ENCODE data around the gene WASL.

Gene WASL

GRCh38 chr7:123715198-123715597 is 33.6 kb downstream of the WASL start:
- DNase-seq: no peak
- TF ChIP-seq GATA1 (IDR thresholded peaks at IDR 0.05; ENCODE audit: low read depth, low read length) (no peak), POLR2A (IDR thresholded peaks at IDR 0.05; ENCODE audit: low read length) (no peak)

- TF ChIP-seq POLR2A (IDR thresholded peaks at IDR 0.05; ENCODE audit: low read length) (no peak), GATA1 (IDR thresholded peaks at IDR 0.05; ENCODE audit: low read depth, low read length) (no peak)
- DNase-seq: no peak
Observed at GRCh38 chr7:123714296-123715080, 34.3 kb downstream of the WASL start.

- no peak for TF ChIP-seq POLR2A (IDR thresholded peaks at IDR 0.05; ENCODE audit: low read length)
- TF ChIP-seq GATA1 (IDR thresholded peaks at IDR 0.05; ENCODE audit: low read depth, low read length): no peak
- no peak for DNase-seq
Observed at GRCh38 chr7:123712619-123713018, 36.2 kb downstream of the WASL start.

DNA sequence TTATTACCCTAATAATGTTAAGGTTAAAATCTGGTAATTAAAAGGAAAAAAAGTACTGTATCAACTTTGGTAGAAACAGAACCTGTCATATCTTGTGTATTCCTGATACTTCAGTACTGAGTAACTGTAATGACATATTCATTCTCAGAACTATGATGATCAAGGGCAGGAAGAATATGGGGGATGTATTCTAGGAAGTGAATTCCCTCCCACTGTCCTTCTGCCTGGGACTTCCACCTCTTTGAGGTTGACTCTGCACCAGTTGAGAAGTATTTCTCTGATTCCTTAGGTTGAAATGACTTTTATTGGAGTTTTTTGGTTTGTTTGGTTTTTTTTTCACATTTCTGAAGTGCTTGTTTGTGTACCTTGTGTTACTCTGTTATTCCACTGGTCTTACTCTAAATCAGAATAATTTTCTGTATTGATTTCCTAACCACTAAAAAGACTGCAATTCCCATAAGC is 36.9 kb downstream of the WASL start:
- no peak for DNase-seq
- TF ChIP-seq POLR2A (IDR thresholded peaks at IDR 0.05; ENCODE audit: low read length) (no peak), GATA1 (IDR thresholded peaks at IDR 0.05; ENCODE audit: low read depth, low read length) (no peak)

DNA sequence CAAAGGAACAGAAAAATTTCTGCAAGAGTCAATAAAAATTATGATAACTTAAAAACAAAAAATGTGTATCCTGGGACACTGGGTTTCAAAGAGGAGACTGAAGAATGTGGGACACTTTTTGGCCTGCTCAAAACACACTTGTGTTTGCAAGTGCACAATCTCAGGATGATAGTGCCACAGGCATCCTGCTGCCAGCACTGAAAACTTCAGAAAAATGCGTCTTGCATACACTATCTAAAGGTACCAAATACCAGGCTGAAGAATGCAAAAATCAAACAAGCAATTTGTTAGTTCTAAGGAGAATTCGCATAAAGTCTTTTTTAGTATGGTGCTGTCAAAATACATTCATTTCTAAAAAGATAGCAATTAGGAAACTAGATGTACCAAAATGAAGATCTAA is 38.1 kb downstream of the WASL start:
- TF ChIP-seq POLR2A (IDR thresholded peaks at IDR 0.05; ENCODE audit: low read length) (no peak), GATA1 (IDR thresholded peaks at IDR 0.05; ENCODE audit: low read depth, low read length) (no peak)
- DNase-seq: no peak

DNA sequence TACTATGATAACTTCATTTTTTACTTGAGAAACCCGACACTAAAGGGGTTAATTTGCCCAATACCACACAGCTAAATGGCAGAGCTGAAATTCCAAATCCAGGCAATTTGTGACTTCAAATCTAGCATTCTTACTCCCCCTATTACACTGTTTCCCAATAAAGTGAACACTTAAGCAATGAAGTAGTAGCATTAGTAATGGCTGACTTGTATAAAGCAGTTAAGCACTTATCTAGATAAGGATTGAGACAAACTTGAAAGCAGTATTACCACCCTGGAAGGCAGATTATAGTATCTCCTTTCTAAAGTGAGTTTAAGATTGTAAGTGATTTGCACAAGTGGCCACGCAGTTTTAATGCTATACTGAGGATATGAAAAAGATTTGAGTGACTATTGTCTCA is 39.3 kb downstream of the WASL start:
- TF ChIP-seq POLR2A (IDR thresholded peaks at IDR 0.05; ENCODE audit: low read length): no peak
- peak; percentile 8 to 14 for DNase-seq

DNA sequence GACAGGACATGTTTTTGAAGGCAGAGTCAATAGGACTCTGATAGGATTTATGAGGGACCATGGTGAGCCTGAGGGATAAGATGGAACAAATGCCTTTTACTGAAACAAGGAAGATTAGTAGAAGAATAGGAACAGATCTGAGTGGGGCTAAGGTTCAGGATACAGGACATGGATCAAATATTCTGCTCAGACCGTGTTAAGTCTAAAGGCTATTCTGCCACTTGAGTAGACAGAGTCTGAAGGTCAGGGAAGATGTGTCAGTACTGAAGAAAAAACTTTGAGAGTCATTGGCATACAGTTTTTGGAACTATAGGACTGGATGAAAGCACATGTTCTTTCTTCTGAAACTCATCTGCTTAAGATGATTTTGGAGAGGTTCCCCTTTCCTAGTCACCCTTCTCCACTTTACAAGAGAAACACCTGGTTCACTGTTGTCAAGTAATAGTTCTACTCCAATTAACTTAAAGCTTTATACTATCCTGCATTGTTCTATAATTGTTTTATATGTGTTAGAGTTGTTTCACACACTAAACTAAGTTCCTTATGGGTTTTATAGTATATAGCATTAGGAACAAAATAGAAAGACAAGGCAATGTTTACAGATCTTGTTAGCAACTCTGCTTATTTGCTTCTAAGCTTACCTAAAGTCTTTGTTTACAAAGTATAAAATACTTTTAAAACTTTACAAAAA is 43.4 kb downstream of the WASL start:
- no peak for TF ChIP-seq POLR2A (IDR thresholded peaks at IDR 0.05; ENCODE audit: low read length)
- TF ChIP-seq GATA1 (IDR thresholded peaks at IDR 0.05; ENCODE audit: low read depth, low read length): no peak
- DNase-seq: no peak

DNA sequence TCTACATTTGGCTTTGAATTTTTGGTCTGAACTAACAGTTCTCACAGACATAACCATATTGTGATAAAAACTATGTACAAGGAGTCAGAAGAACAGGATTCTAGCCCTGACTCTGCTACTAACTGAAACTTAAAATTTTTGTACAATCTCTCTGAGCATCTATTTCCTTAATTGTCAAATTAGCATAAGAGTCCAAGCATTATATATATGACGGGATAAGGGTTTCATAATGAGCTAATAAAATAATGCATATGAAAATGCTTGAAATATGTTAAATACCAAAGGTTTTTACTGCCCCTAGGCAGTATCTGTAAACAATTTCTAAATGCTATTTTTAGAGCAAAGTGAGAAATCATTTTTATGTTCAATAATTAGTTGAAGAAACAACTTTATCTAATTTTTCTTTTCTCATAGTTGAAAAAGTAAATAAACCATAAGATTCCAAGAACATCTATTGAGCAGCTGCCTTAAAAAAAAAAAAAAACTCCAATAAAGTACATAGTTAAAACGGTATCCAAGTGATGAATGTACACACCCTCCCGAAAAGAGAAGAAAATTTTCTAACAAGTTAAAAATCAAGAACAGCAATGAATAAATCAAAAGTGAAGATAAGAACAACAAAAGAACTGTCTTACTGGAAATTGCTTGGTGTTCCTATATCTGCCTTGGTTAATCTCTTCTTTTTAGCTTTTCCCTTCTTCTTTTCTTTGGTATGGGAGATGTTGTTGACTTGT is 52.7 kb downstream of the WASL start:
- TF ChIP-seq POLR2A (IDR thresholded peaks at IDR 0.05; ENCODE audit: low read length) (no peak), GATA1 (IDR thresholded peaks at IDR 0.05; ENCODE audit: low read depth, low read length) (no peak)
- no peak for DNase-seq

DNA sequence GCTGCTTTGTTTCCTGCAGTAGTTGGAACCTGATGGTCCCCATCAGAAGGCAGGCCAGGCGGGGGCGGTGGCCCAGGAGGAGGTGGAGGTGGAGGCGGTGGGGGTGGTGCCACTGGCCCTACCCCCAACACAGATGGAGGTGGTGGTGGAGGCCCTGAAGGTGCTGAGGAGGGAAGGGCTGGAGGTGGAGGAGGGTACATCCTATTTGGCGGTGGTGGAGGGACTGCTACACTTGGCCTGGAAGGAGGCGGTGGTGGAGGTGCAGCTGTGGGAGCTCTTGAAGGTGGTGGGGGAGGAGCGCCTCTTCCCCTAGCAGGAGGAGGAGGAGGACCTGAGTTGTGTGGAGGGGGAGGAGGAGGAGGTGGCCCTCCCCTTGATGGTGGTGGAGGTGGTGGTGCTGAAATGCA is 56.3 kb downstream of the WASL start:
- no peak for TF ChIP-seq GATA1 (IDR thresholded peaks at IDR 0.05; ENCODE audit: low read depth, low read length)
- TF ChIP-seq POLR2A (IDR thresholded peaks at IDR 0.05; ENCODE audit: low read length): no peak
- no peak for DNase-seq

- DNase-seq: no peak
Observed at GRCh38 chr7:123690550-123690949, 58.3 kb downstream of the WASL start.

GRCh38 chr7:123689250-123689649 is 59.6 kb downstream of the WASL start:
- no peak for TF ChIP-seq GATA1 (IDR thresholded peaks at IDR 0.05; ENCODE audit: low read depth, low read length)
- DNase-seq: no peak

More at GRCh38 chr7:123690550-123690949, 58.3 kb downstream of the WASL start:
- no peak for TF ChIP-seq POLR2A (IDR thresholded peaks at IDR 0.05; ENCODE audit: low read length)
- TF ChIP-seq GATA1 (IDR thresholded peaks at IDR 0.05; ENCODE audit: low read depth, low read length): no peak

- no peak for DNase-seq
- TF ChIP-seq GATA1 (IDR thresholded peaks at IDR 0.05; ENCODE audit: low read depth, low read length) (no peak), POLR2A (IDR thresholded peaks at IDR 0.05; ENCODE audit: low read length) (no peak)
Observed at GRCh38 chr7:123687727-123688126, 61.1 kb downstream of the WASL start.

GRCh38 chr7:123687161-123687560 is 61.6 kb downstream of the WASL start:
- TF ChIP-seq GATA1 (IDR thresholded peaks at IDR 0.05; ENCODE audit: low read depth, low read length): no peak
- no peak for TF ChIP-seq POLR2A (IDR thresholded peaks at IDR 0.05; ENCODE audit: low read length)
- no peak for DNase-seq

GRCh38 chr7:123682690-123683089 is 66.1 kb downstream of the WASL start:
- peak; percentile 63 to 74 for DNase-seq
- no peak for TF ChIP-seq GATA1 (IDR thresholded peaks at IDR 0.05; ENCODE audit: low read depth, low read length)
- no peak for TF ChIP-seq POLR2A (IDR thresholded peaks at IDR 0.05; ENCODE audit: low read length)

Measured in erythroblast (primary cell).